HepG2 (cell line): ENCODE data around the gene SDR42E2. TPM values are rescaled to one million over a fixed set of nuclear protein-coding genes. Genes with fewer than 3 reads are reported as not detected.
A peak's percentile ranks its signal among the peaks of the same experiment; 100 is the strongest.

ENCODE experiments used
- BHLHE40 ChIP-seq: IDR thresholded peaks from 2 replicates; pipeline ENCODE4 v1.6.1; 2011; ENCODE audit warnings: low read length, improper control_type of control experiment
- E2F5 ChIP-seq: sonication (generic); formaldehyde crosslinking; conservative IDR thresholded peaks from 2 replicates; pipeline ENCODE4 v1.4.0; 2020; ENCODE audit warnings: missing genetic modification reagents
- LBX2 ChIP-seq: sonication (generic); formaldehyde crosslinking; IDR thresholded peaks from 2 replicates; pipeline ENCODE4 v1.5.0; 2020; ENCODE audit warnings: missing genetic modification reagents, mild to moderate bottlenecking, borderline replicate concordance
- NFKBIZ ChIP-seq: IDR thresholded peaks from 2 replicates; pipeline ENCODE4 v1.6.1; 2018; ENCODE audit warnings: missing genetic modification reagents, missing compliant biosample characterization
- REST ChIP-seq, 2 experiments: IDR thresholded peaks; 2 replicates each; pipeline ENCODE4 v1.6.1; 2011 to 2012; ENCODE audit warnings: low read length in 2 of 2, borderline replicate concordance in 1 of 2, low read depth in 1 of 2, mild to moderate bottlenecking in 1 of 2, moderate library complexity in 1 of 2
- ZBTB4 ChIP-seq: sonication (generic); formaldehyde crosslinking; IDR thresholded peaks from 2 replicates; pipeline ENCODE4 v1.4.0; 2020; ENCODE audit warnings: missing genetic modification reagents, mild to moderate bottlenecking, borderline replicate concordance
- ZBTB49 ChIP-seq: sonication (generic); formaldehyde crosslinking; IDR thresholded peaks from 2 replicates; pipeline ENCODE4 v1.4.0; 2020; ENCODE audit warnings: missing genetic modification reagents, borderline replicate concordance
- ZNF281 ChIP-seq: sonication (generic); formaldehyde crosslinking; IDR thresholded peaks from 2 replicates; pipeline ENCODE4 v1.4.0; 2020; ENCODE audit warnings: missing genetic modification reagents, borderline replicate concordance
- ZNF598 ChIP-seq: sonication (generic); formaldehyde crosslinking; IDR thresholded peaks from 2 replicates; pipeline ENCODE4 v1.5.1; 2020; ENCODE audit warnings: mild to moderate bottlenecking, missing genetic modification reagents, borderline replicate concordance
- ZNF713 ChIP-seq: sonication (generic); formaldehyde crosslinking; IDR thresholded peaks from 2 replicates; pipeline ENCODE4 v1.4.0; 2020; ENCODE audit warnings: mild to moderate bottlenecking, missing genetic modification reagents
- polyA plus RNA-seq, 8 experiments: library from polyadenylated mRNA; depleted of rRNA in 3 of 8; stranded (reverse) in 7 of 8; unstranded in 1 of 8; fragments of >200 nt; fragmentation: Illumina TruSeq in 4 of 8; extraction: Trizol in 4 of 8; gene quantifications; 2 replicates each; pipeline versions ENCODE4 v1.2.1 to v1.2.3, GENCODE V29; 2011 to 2016; ENCODE audit warnings: low read depth in 4 of 8, missing spikeins in 1 of 8, mixed read lengths in 1 of 8; ENCODE audit not compliant: insufficient read depth in 1 of 8
- total RNA-seq, 5 experiments: library from RNA; depleted of rRNA; stranded (reverse); fragments of >200 nt; fragmentation: Illumina TruSeq; extraction: Trizol; gene quantifications; 2 replicates each; pipeline ENCODE4 v1.2.3, GENCODE V29; 2016; ENCODE audit warnings: low read depth in 1 of 5

SDR42E2 gene
- total and polyA plus RNA-seq, 2 of the 13 experiments (the other 11 are each of a cell fraction or from before 2014, with no cell fraction given): 0.05 to 0.11 TPM

GRCh38 chr16:22188595-22189442 lies 26.5 kb downstream of the SDR42E2 start (continued):
- no peak for TF ChIP-seq ZBTB4
- TF ChIP-seq ZNF713: no peak; the same call in 1 of the 2 replicates
- TF ChIP-seq LBX2 (CRISPR knock-in tag): no peak
- TF ChIP-seq REST (IDR thresholded peaks at IDR 0.05; ENCODE audit: borderline replicate concordance in 1 of 2, low read depth in 1 of 2, low read length in 2 of 2): no peak
- TF ChIP-seq NFKBIZ (CRISPR knock-in tag): no peak
- no peak for TF ChIP-seq ZBTB49 (CRISPR knock-in tag)
- TF ChIP-seq BHLHE40: 0 out of 2 replicates have a peak, but pooled peaks have one; percentile 23
- peak; percentile 51; the same call in 1 of the 2 replicates for TF ChIP-seq E2F5
- no peak for TF ChIP-seq ZNF598 (CRISPR knock-in tag)
- TF ChIP-seq ZNF281: no peak
